ENCODE measurements around the gene BCKDHB. TPM values are rescaled to one million over a fixed set of nuclear protein-coding genes. Genes with fewer than 3 reads are reported as not detected.

The BCKDHB gene
- total RNA-seq, 2 experiments from 2014 or later: 15.3 to 17.5 TPM

DNA sequence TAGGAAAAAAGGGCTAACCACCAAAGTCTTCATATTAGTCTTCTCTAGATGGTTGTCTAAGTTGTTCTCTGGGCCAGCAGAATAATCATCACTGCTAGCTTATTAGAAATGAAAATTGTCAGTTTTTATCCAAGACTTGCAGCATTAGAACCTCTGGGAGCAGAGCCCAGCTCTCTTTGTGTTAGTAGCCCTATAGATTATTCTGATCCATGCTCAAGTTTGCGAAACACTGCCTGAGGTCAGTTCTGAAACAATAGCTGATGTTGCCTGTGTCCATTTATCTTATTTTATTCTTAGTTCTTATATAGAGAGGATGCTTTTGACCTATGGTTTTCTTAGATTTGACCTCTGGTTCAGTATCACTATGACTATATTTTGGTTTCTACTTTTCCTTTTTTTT, 66.9 kb downstream of the BCKDHB start:
- Mint-ChIP-seq H3K36me3 (peaks cover 20% of the 10 kb centered on the region), H3K4me1 (no peaks in the 10 kb centered on the region), H3K9me3 (peaks cover 2% of the 10 kb centered on the region), H3K27me3 (no peaks in the 10 kb centered on the region), H3K4me3 (no peak overlapping the region), H3K27ac (no peak overlapping the region)
- no peak for DNase-seq

DNA sequence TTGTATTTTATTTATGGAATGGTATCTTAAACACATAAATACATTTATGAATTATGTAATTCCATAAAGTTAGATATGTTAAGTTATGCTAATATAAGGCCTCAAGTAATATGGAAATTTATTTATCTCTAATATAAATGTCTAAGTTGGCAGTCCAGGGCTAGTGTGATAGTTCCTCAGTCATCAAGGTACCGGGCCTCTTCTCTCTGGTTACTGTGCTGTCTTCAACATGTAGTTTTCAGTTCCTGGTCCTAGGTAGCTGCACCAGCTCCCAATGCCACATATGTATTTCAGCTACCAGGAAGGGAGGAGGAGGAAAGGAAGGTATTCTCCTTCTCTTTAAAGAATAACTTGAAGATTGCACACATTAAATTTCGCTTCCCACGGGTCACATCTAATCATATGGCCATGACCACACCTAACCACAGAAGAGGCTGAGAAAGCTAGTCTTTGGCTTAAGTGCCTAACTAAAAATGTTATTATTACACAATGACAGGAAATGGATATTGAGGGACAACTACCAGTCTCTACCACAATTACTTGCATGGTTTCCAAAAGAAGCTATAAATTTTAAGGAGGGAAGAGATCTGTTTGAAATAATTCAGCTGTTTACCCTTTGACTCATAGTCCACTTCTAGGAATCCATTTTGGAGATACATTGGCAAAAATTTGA, 68.6 kb downstream of the BCKDHB start:
- no peaks in the 10 kb centered on the region for H3K4me1 Mint-ChIP-seq
- peaks cover 17% of the 10 kb centered on the region for H3K36me3 Mint-ChIP-seq
- H3K9me3 Mint-ChIP-seq: peaks cover 2% of the 10 kb centered on the region
- H3K4me3 Mint-ChIP-seq: no peak overlapping the region
- H3K27ac Mint-ChIP-seq: no peak overlapping the region
- DNase-seq: no peak
- H3K27me3 Mint-ChIP-seq: no peaks in the 10 kb centered on the region

DNA sequence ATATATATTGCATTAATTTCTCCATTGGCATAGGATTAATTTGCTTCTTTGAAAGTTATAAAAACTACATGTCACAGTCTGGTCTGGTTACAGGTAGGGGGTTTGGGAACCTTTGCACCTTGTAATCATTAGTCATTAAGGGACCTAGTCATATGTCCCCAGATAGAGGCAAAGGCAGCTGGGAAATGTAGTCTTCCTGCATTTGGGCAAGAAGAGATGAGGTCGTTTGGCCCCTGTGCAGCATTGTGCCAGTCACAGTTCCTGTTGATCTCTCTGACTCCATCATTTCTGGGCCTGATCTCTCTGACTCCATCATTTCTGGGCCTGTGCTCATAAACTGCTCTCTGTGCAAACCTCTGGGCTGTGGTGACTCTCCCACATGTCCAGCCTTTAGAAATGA, 73.2 kb downstream of the BCKDHB start:
- DNase-seq: no peak
- peaks cover 8% of the 10 kb centered on the region for H3K9me3 Mint-ChIP-seq

DNA sequence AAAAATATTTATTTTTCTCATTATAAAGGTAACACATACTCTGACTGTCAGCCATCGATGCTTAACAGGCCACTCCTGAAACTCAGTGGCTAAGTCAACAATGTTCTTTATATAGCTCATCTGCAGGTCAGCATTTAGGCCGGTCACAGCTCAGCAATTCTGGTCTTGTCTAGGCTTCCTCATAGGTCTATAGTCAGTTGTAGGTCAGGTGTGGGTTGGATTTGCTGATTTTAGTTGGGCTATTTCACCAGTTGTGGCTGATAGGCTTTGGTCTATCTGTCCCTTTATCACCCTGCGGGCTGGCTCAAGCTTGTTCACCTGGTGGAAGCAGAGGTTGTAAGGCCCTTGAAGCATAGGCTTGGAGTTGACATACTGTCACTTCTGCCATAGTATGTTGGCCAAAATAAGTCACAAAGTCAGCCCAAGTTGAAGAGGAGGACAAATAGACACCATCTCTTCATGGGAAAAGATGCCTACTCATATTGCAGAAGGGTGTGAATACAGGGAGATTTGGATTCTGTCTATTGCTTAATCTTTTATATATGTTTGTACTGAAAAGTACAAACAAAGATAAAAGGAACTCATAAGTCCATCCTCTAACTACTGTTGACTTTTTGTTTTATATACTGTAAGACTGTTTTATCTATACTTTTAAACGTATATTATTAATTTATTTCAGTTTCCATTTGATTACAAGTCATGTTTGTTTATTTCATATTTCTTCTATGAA, 75.0 kb downstream of the BCKDHB start:
- DNase-seq: no peak
- Mint-ChIP-seq H3K4me1 (no peaks in the 10 kb centered on the region), H3K36me3 (peaks cover 31% of the 10 kb centered on the region), H3K27me3 (no peaks in the 10 kb centered on the region), H3K27ac (no peak overlapping the region), H3K4me3 (no peak overlapping the region), H3K9me3 (peaks cover 9% of the 10 kb centered on the region)

More for the DNA sequence above, 73.2 kb downstream of the BCKDHB start:
- Mint-ChIP-seq H3K4me1 (no peaks in the 10 kb centered on the region), H3K27ac (no peak overlapping the region), H3K27me3 (no peaks in the 10 kb centered on the region), H3K36me3 (peaks cover 22% of the 10 kb centered on the region), H3K4me3 (no peak overlapping the region)

DNA sequence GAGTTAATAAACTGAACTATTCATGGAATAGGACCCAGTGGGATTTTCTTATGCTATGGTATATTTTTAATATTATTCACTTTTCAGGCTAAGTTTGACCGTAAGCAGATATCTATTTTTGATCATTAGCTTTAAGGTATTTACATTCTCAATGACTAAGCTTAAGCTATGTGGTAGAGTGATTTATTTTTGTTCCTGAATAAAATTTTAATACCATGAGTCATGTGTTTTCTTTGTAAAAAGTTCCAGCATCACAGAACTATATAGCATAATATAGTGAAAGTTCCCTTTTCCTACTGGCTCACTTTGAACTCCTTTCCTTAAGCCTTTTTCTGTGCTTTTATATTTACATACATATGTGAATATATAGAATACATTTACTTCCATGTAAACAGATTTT, 75.8 kb downstream of the BCKDHB start:
- Mint-ChIP-seq H3K4me1 (no peaks in the 10 kb centered on the region), H3K36me3 (peaks cover 36% of the 10 kb centered on the region), H3K27me3 (no peaks in the 10 kb centered on the region), H3K9me3 (peaks cover 9% of the 10 kb centered on the region), H3K27ac (no peak overlapping the region), H3K4me3 (no peak overlapping the region)
- DNase-seq: no peak

DNA sequence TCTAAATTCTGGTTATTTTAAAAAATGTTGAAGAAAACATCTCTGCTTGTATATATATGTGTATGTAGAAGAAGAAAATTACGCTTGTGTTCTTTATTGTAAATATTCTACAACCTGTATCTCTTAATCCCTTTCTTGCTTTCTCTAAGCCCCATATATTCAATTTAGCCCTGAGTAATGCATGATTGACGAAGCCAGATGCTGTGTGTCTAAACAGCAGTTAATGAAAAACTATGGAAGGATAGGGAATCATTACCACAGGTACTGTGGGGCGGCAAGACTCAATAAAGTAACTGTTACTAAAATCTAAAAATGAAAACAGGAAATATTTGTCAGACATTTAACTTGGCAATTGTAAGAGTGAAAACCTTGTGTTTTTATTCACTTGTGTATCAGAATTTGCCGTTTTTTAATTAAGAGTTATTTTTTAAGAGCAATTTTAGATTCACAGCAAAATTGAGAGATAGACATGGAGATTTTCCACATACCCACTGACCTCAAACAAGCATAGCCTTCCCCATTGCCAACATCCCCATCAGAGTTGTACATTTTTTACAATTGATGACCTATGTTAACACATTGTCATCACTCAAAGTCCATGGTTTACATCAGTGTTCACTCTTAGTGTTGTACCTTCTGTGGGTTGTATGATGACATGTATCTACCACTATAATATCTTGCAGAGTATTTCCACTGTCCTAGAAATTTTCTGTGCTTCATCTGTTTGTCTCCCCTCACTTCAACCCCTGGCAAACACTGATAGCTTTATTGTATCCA, 76.7 kb downstream of the BCKDHB start:
- Mint-ChIP-seq H3K27me3 (no peaks in the 10 kb centered on the region), H3K9me3 (peaks cover 9% of the 10 kb centered on the region), H3K27ac (no peak overlapping the region), H3K4me3 (no peak overlapping the region), H3K4me1 (no peaks in the 10 kb centered on the region), H3K36me3 (peaks cover 39% of the 10 kb centered on the region)
- DNase-seq: no peak

DNA sequence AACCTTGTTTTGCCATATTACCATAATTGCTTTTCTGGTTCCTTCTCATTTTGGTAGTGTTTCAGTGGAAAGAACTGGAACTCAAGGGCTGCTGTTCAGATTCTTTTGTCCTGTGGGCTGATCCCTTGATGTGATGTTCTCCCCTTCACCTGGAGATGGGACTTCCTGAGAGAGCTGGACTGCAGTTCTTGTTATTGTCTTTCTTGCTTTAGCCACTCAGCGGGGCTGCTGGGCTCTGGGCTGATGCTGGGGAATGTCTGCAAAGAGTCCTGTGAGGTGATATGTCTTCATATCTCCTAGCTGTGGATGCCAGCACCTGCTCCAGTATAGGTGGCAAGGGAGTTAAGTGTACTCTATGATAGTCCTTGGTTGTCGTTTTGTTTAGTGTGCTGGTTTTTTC, 79.0 kb downstream of the BCKDHB start:
- Mint-ChIP-seq H3K27me3 (no peaks in the 10 kb centered on the region), H3K36me3 (peaks cover 39% of the 10 kb centered on the region), H3K4me1 (no peaks in the 10 kb centered on the region), H3K4me3 (no peak overlapping the region), H3K9me3 (peaks cover 9% of the 10 kb centered on the region), H3K27ac (no peak overlapping the region)
- no peak for DNase-seq

DNA sequence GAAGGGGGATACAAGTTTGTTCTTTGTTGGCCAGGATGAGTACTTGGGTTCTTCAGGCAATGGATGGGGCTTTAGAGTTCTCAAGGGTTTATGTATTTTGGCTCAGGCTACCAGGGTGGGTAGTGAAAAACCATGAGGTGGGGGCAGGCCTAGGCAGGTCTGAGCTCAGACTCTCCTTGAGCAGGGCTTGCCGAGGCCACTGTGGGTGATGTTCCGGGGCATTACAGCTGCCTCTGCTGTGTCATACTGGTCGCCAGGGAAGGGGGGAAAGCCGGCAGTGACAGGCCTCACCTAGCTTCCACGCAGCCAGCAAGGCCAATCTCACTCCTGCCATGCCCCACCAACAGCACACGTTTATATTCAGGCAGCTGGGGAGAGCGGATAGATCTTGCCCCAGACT, 79.6 kb downstream of the BCKDHB start:
- Mint-ChIP-seq H3K27ac (no peak overlapping the region), H3K36me3 (peaks cover 39% of the 10 kb centered on the region), H3K27me3 (no peaks in the 10 kb centered on the region), H3K4me3 (no peak overlapping the region), H3K9me3 (peaks cover 9% of the 10 kb centered on the region), H3K4me1 (no peaks in the 10 kb centered on the region)
- DNase-seq: no peak

DNA sequence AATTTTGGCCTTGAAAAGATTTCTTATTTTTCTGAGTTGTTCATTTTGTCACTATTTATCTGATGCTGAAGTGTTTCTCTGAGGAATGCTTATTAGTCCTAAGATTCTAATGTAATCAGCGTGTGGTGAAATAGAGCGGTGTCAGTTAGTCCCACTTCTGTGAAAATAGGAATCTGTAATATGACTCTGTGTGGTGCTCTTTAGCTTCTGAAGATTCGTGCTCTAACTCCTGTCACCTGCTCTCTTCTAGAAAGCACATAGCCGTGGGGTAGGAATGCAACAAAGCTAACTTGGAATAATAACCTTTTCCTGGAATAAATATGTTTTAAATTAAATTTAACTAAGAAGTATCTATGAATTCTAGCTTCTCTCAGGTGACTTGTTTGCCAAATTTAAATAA, 90.4 kb downstream of the BCKDHB start:
- no peak overlapping the region for H3K27ac Mint-ChIP-seq
- no peaks in the 10 kb centered on the region for H3K27me3 Mint-ChIP-seq
- H3K4me3 Mint-ChIP-seq: no peak overlapping the region
- no peaks in the 10 kb centered on the region for H3K9me3 Mint-ChIP-seq
- no peak for DNase-seq
- H3K36me3 Mint-ChIP-seq: no peaks in the 10 kb centered on the region
- no peaks in the 10 kb centered on the region for H3K4me1 Mint-ChIP-seq

DNA sequence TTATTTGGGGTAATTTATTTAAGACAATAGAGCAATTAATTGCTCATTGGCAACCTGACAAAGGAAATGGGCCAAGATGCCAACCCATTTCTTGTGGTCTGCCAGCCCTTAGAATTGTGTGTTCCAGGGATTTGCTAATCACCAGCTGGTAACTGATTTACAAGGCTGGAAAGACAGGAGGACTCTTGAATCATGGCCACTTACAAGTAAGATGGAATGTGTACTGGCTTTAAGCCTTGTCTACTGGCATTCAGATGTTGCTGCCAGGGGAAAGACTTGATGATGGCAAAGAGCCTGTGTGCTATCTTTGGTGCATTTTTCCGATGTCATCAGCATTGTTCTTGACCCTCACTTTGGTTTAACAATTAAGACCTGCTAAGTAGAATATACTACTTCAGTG, 91.0 kb downstream of the BCKDHB start:
- H3K4me3 Mint-ChIP-seq: no peak overlapping the region
- DNase-seq: no peak
- H3K27ac Mint-ChIP-seq: no peak overlapping the region
- no peaks in the 10 kb centered on the region for H3K36me3 Mint-ChIP-seq
- no peaks in the 10 kb centered on the region for H3K27me3 Mint-ChIP-seq
- no peaks in the 10 kb centered on the region for H3K9me3 Mint-ChIP-seq
- no peaks in the 10 kb centered on the region for H3K4me1 Mint-ChIP-seq

DNA sequence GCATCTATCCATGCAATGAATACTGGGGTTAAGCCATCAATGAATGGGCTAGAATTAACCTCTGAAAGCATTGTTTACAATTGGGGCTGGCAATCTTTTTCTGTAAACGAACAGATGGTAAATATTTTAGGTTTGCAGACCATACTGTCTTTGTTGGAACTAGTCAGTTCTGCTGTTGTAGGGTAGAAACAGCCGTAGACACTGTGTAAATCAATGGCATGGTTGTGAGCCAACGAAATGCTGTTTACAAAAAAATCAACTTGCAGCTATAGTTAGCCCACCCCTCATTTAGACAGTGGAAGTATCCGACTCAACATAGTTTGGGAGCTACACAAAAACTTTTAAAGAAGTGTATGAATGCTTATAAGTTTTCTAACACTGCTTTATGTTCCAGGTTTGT, 91.5 kb downstream of the BCKDHB start:
- Mint-ChIP-seq H3K36me3 (peaks cover 1% of the 10 kb centered on the region), H3K4me1 (no peaks in the 10 kb centered on the region), H3K27me3 (no peaks in the 10 kb centered on the region), H3K27ac (no peak overlapping the region), H3K4me3 (no peak overlapping the region), H3K9me3 (no peaks in the 10 kb centered on the region)
- no peak for DNase-seq

DNA sequence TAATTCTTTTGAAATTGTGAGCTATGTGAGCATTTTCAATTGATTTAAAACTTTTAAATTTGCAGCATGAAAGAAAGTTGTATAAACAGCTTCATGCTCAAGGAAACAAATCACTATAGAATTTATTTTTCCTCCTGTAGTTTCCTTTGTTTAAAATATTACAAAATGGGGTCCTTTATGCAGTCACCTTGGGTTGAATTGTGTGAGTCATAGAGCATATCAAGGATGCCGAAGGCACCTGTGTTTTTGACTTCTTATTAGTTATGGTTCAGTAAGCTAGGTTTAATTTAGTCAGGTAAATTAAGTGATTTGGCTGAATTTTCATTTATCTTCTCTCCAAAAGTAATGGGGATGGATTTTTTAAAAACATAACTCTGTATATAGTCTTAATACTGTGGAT, 96.8 kb downstream of the BCKDHB start:
- Mint-ChIP-seq H3K27me3 (no peaks in the 10 kb centered on the region), H3K36me3 (peaks cover 3% of the 10 kb centered on the region), H3K4me3 (no peak overlapping the region), H3K4me1 (no peaks in the 10 kb centered on the region), H3K9me3 (no peaks in the 10 kb centered on the region), H3K27ac (no peak overlapping the region)
- no peak for DNase-seq

DNA sequence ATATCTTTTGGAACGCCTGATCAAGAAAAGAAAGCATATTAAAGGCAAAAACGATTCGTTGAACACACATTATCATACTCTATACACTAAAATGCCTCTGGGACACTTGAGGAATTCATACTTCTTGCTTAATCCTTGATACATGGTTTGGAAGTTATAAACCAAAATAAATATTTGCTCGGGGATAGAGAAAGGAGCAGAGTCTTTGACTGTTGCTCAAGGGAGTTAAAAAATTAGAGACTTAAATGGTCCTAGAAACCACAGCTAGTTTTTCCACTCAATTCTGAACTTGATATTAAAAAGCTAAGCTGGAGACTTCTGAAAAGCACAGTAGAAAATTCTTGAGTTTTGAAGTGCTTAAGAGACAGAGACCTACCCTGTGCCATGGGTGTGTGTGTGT, 98.9 kb downstream of the BCKDHB start:
- H3K4me1 Mint-ChIP-seq: peaks cover 1% of the 10 kb centered on the region
- no peak overlapping the region for H3K27ac Mint-ChIP-seq
- no peaks in the 10 kb centered on the region for H3K27me3 Mint-ChIP-seq
- peaks cover 3% of the 10 kb centered on the region for H3K36me3 Mint-ChIP-seq
- DNase-seq: no peak
- H3K4me3 Mint-ChIP-seq: no peak overlapping the region
- no peaks in the 10 kb centered on the region for H3K9me3 Mint-ChIP-seq

DNA sequence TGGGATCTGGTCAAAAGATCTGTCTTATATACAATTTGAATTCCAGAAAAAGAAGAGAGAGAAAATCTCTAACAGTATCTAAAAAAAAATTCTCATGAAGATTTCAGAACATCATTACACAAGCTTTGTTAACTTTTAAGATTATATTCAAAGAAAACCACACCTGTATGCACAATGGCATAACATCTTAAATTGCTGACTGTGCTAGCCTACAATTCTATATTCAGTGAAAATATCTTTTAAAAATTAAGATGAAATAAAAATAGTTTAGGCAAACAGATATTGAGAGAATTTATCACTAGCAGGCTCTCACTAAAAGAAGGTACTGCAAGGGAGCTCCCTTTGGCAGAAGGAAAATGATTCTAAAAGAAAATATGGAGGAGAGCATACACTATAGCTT, 100.3 kb downstream of the BCKDHB start:
- no peaks in the 10 kb centered on the region for H3K9me3 Mint-ChIP-seq
- no peak for DNase-seq
- peaks cover 11% of the 10 kb centered on the region for H3K4me1 Mint-ChIP-seq
- H3K27ac Mint-ChIP-seq: no peak overlapping the region
- no peak overlapping the region for H3K4me3 Mint-ChIP-seq
- H3K36me3 Mint-ChIP-seq: peaks cover 3% of the 10 kb centered on the region
- H3K27me3 Mint-ChIP-seq: no peaks in the 10 kb centered on the region

DNA sequence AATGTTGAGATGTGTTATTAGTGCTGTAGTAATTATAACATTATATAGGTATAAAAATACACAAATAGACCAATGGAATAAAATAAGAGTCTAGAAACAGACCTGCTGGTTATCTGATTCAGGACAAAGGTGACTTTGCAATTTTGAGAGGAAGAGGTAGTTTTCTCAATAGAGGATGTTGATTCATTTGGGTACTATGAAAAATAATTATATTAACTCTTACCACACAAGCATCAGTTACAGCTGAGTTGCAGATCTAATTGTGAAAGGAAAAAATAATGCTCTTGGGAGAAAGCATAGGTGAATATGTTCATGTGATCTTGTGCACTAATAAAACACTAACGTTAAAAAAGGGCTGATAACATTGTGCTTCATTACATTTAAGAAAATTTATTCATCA, 103.0 kb downstream of the BCKDHB start:
- H3K27ac Mint-ChIP-seq: no peak overlapping the region
- H3K36me3 Mint-ChIP-seq: peaks cover 2% of the 10 kb centered on the region
- no peaks in the 10 kb centered on the region for H3K27me3 Mint-ChIP-seq
- H3K9me3 Mint-ChIP-seq: no peaks in the 10 kb centered on the region
- H3K4me1 Mint-ChIP-seq: peaks cover 13% of the 10 kb centered on the region
- no peak overlapping the region for H3K4me3 Mint-ChIP-seq
- DNase-seq: no peak
